ENCODE measurements around the gene PRPF31.
A peak's percentile ranks its signal among the peaks of the same experiment; 100 is the strongest.

The PRPF31 gene

DNA sequence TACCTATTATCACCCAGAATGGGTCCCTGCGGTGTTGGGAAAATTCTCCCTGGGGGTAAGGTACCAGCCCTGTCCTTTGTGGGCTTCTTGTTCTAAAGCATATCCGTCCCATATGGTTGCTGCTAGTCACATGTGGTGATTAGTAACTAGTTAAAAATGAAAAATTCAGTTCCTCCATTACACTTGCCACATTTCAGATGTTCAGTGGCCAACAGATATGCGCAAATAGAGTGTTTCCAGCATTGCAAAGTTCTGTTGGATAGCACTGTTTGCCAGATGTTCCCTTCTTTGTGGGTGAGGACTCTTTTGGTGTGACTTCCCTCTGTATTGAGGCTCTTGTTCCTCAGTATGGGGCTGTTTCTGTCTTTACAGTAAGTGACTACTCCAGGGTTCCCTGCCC, 25.8 kb downstream of the PRPF31 start:
- DNase-seq (ENCODE audit: low spot score), result no peak

DNA sequence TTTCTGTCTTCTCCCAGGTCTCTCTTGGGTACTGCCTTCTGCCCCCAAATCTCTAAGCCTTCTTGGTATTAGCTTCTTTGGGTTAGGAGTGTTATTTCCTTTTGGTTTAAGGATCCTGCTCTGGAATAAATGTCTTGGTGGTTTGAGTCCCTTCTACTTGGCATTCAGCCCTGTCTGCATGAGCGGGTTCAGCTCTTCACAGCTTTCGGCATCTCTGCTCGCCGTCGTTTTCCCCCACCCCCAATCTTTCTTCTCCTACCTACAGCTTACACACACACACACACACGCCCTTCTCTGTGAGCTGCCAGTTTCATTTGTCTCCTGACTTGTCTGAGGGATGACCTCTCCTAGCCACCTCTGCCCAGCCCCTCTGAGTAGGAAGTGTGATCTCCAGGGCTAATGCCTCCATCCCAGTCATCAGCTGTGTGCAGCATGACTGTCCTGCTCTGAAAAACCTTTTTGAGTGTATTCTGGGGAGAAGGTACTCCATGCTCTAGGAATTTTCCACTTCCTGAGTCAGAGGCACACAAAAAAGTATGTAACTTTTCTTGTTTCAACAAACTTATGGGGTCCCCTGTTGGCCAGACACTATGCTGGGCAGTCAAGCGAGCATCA, 26.7 kb downstream of the PRPF31 start:
- DNase-seq (ENCODE audit: low spot score), result no peak

DNA sequence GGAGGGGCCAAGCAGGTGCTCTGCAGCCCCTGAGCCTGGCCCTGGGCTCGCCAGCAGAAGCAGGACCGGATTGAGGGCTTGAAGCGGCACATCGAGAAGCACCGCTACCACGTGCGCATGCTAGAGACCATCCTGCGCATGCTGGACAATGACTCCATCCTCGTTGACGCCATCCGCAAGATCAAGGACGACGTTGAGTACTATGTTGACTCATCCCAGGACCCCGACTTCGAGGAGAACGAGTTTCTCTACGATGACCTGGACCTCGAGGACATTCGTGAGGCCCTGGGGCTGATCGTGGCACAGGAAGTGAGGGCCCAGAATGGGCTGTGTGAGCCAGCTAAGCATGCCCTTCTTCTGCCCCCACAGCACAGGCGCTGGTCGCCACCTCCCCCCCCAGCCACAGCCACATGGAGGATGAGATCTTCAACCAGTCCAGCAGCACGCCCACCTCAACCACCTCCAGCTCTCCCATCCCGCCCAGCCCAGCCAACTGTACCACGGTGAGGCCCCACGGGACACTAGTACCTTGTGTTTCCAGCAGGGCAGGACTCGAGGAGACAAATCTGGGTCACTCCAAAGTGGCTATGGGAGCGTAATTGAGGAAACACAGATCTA, 30.1 kb downstream of the PRPF31 start:
- no peak for DNase-seq (ENCODE audit: low spot score)

DNA sequence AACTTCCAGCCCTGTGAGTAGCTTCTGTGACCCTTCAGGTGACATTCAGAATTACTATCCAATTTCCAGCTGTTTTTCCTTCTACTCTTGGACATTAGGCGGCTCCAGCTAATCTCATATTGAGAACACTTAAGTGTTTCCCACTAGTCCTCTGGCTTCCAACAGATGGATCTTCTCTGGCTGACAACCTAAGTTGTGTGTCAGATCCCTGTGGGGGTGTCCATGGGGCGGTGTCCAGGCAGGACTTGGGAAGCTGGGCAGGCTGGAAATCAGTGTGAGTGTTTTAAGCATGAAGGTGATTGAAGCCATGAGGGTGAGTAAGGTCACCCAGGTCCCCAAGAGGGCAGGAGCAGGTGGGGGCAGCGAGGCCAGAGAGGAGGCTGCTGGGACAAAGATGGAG, 32.1 kb downstream of the PRPF31 start:
- no peak for DNase-seq (ENCODE audit: low spot score)

DNA sequence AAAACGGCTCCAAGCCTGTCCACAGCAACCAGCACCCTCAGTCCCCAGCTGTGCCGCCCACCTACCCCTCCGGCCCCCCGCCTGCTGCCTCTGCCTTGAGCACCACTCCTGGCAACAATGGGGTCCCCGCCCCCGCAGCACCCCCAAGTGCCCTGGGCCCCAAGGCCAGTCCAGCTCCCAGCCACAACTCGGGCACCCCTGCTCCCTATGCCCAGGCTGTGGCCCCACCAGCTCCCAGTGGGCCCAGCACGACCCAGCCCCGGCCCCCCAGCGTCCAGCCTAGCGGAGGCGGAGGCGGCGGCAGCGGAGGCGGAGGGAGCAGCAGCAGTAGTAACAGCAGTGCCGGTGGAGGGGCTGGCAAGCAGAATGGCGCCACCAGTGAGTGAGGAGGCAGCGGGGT, 32.6 kb downstream of the PRPF31 start:
- DNase-seq (ENCODE audit: low spot score), result no peak

DNA sequence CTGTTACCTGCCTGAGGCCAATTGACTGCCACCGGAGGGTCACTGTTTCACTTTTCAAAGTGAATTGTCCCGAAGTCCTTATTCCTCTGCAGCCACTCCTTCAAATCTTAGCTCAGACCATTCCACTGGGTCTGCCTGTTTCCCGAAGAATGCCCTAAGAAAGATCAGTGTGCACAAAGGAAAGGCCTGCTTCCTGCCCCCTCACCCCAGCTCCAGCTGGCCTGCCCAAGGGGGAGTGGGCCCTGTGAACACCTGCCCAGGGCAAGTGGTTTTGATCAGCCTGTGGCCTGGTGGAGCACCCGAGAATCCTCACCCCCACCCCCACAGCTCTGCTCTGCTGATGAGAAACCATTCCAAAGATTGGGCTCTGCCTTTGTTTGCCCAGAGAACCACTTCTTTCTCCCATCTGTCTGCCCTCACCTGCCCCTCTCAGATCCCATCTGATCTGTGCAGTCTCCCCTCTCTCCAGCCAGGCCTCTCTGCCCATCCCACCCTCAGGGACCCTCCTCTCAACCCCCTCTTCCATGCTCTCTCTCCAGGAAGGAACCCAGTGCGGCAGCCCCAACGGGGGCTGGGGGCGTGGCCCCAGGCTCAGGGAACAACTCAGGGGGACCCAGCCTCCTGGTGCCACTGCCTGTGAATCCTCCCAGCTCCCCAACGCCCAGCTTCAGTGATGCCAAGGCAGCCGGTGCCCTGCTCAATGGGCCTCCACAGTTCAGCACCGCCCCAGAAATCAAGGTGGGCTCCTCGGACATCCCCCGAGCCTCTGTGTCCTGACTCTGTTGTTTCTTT, 33.7 kb downstream of the PRPF31 start:
- no peak for DNase-seq (ENCODE audit: low spot score)

DNA sequence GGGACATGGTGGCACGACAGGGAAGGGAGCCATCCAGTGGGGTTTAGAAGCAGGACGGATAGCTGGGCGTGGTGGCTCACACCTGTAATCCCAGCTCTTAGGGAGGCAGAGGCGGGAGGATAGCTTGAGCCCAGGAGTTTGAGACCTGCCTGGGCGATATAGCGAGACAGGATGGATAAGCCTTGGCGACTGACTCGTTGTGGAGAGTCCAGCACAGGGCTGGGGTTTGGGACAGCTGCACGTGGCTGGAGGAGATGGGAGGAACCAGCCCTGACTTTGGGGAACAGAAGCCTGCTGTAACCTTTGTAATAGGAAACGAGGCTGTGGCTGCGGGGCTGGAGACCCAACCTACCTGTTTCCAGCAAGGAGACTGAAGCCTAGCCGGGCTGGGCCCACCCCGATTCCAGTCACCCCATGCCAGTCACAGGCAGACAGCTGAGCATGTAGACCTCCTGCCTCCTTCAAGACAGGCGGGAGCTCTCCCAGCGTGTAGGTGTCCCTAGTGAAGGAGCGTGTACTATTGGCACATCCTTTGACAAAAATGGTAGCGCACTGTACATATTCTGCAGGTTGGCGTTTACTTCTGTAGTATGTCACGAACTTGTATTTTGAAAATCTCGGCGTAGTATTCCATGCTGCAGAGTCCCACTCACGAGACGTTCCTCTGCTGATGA, 35.9 kb downstream of the PRPF31 start:
- no peak for DNase-seq (ENCODE audit: low spot score)

DNA sequence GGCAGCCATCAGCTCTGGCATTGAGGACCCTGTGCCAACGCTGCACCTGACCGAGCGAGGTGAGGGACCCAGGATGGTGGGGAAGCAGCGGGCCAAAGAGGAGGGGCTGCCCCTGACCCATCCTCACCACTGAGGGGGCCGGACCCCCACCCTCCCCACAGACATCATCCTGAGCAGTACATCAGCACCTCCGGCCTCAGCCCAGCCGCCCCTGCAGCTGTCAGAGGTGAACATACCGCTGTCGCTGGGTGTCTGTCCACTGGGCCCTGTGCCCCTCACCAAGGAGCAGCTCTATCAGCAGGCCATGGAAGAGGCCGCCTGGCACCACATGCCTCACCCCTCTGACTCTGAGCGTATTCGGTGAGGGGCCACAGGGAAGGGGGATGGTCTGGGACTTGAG, 36.7 kb downstream of the PRPF31 start:
- DNase-seq (ENCODE audit: low spot score), result no peak

DNA sequence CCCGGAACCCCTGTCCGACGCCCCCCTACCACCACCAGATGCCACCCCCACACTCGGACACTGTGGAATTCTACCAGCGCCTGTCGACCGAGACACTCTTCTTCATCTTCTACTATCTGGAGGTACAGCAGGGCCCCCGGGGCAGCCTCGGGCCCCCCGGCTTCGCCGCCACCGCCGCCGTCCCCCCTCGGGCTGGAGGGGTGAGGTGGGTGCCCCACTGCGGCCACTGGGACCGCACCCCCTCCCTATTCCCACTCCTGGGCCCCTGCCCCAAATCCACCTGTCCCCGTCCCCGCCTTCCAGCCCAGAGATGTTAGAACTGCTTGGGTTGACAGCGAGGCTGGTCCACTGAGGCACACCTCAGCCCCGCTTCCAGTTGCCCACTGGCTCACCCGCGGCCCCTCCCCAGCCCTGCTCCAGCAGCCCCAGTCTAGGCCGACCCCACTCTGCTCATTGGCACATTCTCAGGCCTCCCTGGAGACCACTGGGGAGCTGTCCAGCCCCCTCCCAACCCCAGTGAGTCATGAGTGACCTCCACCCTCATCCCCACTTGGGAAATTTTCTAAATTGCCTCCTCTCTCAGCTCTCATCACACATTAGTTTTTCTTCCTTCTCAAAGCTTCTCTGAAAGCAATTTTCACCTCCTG, 37.4 kb downstream of the PRPF31 start:
- no peak for DNase-seq (ENCODE audit: low spot score)

DNA sequence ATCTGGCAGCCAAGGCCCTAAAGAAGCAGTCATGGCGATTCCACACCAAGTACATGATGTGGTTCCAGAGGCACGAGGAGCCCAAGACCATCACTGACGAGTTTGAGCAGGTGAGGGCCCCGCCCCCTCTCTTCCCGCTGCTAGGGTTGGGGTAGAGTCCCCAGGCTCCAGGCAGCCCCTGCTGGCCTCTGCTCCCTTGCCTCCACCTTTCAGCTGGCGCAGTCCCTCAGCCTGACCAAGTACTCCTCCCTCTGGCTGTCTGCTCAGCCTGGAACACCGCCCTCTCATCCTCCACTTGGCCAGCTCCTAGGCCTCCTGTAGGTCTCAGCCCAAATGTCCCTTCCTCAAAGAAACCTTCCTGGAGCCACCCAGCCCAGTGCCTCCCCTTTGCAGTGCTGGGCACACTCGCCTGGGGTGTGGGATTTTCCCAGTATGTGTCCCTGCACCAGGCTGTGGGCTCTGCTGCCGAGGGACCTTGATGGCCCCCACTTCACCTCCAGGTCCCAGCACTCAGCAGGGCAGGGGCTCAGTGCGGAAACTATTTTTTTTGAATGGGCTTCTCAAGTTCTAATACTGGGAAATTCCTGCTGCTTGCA, 38.3 kb downstream of the PRPF31 start:
- DNase-seq (ENCODE audit: low spot score), result no peak

DNA sequence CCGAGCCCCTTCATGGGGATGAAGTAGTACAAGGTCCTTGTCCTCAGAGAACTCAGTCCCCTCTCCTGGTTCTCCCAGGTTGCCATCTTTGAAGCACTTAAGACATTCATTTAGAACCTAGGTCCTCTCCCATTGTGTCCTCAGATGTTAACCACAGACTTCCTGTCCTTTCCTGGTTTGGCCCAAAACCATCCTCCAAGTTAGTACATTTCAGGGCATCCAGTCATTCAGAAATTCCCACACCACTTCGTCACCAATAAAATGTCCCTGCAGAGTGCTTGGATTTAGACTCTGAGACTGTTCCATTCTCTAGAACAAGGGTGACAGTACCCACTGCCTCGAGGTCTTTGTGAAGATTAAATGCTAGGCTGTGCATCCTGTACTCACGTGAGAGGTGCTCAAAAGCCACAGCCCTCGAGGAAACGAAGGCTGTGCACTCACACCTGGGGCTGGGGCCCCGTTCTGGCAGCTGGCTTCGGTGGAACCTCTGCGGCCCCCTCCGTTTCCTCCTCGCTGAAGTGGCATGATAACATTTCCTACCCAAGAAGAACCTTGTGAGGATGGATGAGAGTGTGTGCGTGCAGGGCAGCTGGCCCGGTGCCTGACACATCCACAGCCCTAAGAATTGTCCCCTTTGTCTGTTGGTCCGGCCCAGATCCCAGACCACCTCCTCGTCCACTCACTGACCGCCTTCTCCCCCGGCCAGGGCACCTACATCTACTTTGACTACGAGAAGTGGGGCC, 39.2 kb downstream of the PRPF31 start:
- DNase-seq (ENCODE audit: low spot score), result no peak

DNA sequence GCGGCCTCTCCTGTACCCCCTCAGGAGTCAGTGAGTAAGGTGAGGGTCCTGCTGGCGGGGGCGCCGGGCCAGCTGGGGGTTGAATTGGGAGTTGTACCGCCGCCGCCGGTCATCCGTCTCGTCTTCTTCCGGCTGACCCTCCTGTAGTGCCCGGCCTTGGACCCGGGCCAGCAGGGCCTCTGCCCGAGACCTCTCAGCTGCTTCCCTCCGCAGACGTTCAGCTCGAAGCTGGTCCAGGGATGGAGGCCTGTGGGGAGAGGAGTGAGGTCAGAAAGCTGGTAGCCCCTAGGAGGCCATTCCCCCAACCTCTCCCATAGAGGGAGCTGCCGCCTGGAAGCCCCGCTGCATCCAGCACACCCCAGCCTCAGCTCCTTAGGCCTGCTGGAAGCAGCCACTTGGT, 40.1 kb downstream of the PRPF31 start:
- no peak for DNase-seq (ENCODE audit: low spot score)

DNA sequence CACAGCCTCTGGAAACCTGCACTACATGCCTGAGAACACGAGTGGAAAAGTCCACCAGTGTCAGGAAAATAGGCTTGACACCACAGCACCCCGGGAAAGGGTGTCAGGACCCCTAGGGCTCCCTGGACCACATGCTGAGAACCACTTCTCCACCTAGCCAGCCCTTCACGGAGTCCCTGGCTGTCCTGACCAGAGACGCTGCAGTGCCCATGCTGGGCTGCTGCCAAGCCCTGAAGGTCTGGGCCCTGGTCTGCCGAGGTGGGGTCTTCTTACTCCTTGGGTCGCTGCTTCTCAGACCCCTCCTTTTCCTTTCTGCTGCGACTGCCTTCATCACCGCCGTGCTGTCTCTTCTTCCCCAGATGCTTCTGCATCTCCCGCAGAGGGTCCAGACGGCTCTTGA, 40.9 kb downstream of the PRPF31 start:
- no peak for DNase-seq (ENCODE audit: low spot score)

DNA sequence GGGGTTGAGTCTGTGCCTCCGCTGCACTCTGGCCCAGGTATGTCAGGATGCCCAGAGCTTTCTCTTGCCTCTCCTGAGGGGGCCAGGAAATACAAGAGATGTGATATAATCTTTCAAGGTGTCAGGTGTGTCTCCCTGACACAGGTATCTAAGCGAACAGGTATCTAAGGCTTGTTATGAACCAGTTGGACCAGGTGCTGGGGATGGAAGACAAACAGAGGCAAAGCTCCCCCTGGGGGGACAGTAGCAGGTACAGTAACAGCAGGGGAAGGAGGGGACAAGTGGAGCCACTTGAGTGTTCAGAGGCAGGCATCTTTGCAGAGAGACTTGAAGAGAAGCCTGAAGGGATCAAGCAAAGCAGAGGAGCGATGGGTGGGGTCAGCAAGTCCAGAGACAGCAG, 41.4 kb downstream of the PRPF31 start:
- no peak for DNase-seq (ENCODE audit: low spot score)

DNA sequence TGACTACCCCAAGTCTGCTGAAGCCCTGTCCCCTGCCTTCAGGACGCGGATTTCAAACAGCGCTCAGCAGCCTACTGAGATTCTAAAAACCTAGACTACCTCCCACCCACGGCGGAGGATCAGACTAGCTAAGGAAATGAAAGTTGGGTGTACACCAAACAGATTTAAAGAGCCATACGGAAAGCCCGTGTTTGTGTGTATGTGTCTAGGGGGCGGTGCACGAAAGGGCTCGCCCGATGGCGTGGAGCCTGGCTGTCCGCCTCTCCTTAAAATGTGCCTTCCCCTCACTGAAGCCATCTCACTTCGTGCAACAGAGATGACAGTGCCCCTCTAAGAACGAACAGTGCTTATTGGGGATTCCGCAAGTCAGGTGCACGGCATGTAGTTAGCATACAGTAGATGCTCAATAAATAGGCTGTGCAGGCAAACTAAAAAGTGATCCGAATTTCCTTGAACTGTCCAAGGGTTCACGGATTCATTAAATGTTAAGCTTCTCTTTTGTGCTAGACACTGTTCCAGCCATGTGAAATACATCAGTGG, 43.3 kb downstream of the PRPF31 start:
- DNase-seq (ENCODE audit: low spot score), result peak; percentile 47

DNA sequence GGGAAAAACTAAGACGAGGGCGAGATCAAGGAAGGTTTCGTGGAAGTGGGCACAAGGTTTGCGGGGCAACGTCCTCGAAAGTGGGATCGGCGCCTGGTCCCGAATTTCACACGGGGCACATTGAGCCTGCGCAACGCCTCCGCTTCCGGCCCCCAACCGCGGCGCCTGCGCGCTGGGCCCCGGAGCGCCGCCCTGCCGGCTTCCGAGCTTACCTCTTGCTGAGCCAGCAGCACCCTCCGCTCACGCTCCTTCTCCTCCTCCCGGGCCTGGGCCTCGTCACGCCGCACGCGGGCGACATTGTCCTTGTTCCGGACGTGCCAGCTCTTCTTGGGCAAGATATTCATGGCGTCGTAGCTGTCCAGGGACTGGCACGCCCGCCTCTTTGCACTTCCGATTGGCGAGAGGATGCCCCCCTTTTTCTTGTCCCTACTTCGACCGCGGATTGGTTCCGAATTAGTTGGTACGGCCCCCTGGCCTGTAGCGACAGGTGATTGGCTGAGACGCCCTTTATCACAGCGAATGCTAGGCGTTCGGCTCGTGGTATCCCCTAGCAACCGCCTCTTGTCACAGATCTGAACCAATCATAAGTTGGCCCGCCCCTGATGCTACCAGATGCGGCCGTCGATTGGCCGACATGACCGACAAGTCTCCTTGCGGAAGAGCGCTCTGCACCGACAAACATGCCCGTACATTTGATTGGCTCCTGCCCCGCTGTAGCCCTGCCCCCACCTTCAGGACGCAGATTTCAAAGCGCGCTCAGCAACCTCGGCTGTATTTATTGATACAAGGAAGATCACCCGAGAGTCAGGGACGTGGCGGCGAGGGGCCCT, 44.0 kb downstream of the PRPF31 start, which contains the start of gene LENG1:
Gene LENG1, minus strand, starts transcription at position 370 of the 830 bp plus-strand sequence. Its CDS starts 26 bp downstream, at position 344.
- DNase-seq (ENCODE audit: low spot score), result peak; percentile 99

DNA sequence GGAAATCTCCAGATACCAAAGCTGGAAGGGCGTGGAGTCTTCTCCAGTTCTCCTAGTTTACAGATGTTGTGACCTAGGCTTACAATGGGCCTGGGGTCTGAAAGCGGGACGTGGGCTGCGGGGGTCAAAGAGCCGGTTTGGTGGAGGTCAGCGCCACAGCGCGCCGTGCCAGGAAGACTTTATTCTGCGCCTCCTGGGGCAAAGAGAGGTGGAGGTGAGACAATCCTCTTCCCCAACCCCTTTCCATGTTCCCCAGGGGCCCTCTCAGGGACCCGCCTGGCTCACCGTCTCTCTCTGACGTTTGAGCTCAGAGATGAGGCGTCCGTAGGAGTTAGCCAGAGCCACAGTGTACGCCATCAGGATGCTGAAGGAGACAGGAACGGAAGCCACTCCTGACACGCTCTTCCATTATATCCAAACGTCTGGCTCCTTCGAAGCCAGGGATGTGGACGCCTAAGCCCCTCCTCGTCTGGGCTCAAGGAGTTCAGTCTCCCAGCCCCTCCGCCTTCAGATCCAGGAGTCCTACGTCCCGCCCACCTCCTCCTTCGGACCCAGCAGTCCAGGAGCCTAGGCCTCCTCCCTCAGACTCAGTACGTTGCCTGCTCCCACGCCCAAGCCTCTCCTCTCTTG, 44.7 kb downstream of the PRPF31 start:
- no peak for DNase-seq (ENCODE audit: low spot score)

DNA sequence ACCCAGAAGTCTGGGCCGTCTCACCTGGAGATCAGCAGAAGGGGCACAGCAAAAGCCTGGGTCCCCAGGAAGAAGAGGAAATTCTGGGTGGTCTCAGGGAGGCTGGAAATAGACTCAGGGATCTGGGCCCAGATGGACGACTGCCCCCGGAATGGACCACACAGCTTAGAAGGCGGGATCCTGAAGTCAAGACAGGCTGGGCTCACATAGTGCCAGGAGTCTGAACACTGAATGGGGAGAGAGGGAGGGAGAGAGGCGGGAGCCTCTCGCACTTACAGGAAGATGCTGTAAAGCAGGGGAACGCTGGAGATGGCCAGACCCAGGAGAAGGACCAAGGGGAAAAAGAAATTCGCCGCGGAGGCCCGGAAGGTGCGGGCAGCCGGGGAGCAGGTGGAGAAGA, 45.3 kb downstream of the PRPF31 start:
- no peak for DNase-seq (ENCODE audit: low spot score)

DNA sequence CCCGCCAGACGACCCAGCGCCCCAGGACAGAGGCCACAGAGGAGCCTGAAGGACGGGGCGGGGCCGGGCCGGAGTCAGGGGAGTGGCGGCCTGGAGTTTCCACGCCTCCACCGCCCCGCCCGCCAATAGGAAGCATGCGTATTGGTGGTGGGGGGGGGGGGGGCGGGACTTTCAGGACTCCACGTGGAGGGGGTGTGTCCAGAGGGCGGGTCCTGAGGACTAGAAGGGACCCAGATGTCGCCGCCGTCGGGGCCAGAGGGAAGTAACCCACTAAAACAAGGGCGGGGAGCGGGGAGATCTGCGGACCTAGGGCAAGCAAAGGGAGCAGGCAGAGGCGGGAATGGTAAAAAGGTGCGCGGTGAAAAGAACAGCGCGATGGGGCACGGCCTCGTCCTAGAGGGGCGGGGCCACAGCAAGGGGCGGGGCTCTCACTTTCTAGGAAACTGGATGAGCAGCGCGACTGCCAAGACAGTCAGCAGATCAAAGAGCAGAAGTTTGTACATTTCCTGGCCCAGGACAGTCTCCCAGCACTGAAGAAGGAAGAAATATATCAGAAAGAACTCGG, 46.8 kb downstream of the PRPF31 start:
- peak; percentile 91 for DNase-seq (ENCODE audit: low spot score)

Data from germinal center (tissue), 1 donor.